CD14-positive monocyte (primary cell): ENCODE data around the gene KYNU. TPM values are rescaled to one million over a fixed set of nuclear protein-coding genes. Genes with fewer than 3 reads are reported as not detected.
A peak's percentile ranks its signal among the peaks of the same experiment; 100 is the strongest.
"Not testable (repeated sequence)": the region's sequence is repeated elsewhere in the genome, so short reads cannot be mapped to it uniquely, and the experiment has no call there.

Source experiments
- DNase-seq, 3 donors: peaks; one replicate each; pipeline ENCODE4 v3.0.0-alpha.2; 2011 to 2022
- H2AFZ ChIP-seq: 2 replicates; pipeline ENCODE4 v1.6.0; 2012; ENCODE audit warnings: mild to moderate bottlenecking, low read depth, low read length, inconsistent platforms; ENCODE audit not compliant: insufficient read depth, poor library complexity, severe bottlenecking
- H3K27ac ChIP-seq, 2 donors: 1 replicate in 1 of 2; 2 replicates in 1 of 2; pipeline ENCODE4 v1.5.1; 2012 to 2013; ENCODE audit warnings: low read length in 2 of 2, control low read depth in 1 of 2, inconsistent platforms in 1 of 2, low read depth in 1 of 2, mild to moderate bottlenecking in 1 of 2
- H3K27me3 ChIP-seq, 2 donors: one replicate each; pipeline versions ENCODE4 v1.6.0 to v1.6.1; 2011 to 2013; ENCODE audit warnings: low read length in 2 of 2; ENCODE audit not compliant: control insufficient read depth in 2 of 2, insufficient read depth in 2 of 2
- H3K36me3 ChIP-seq, 2 donors: replicated peaks in 1 of 2; 1 replicate in 1 of 2; 2 replicates in 1 of 2; pipeline versions ENCODE4 v1.5.1 to v1.6.1; 2012 to 2013; ENCODE audit warnings: low read length in 2 of 2, control low read depth in 1 of 2, inconsistent platforms in 1 of 2, mild to moderate bottlenecking in 1 of 2; ENCODE audit not compliant: insufficient read depth in 2 of 2, control insufficient read depth in 1 of 2
- H3K4me1 ChIP-seq, 2 donors: 1 replicate in 1 of 2; 2 replicates in 1 of 2; pipeline versions ENCODE4 v1.5.1 to v1.6.1; 2012 to 2013; ENCODE audit warnings: low read length in 2 of 2, control low read depth in 1 of 2, inconsistent platforms in 1 of 2, mild to moderate bottlenecking in 1 of 2, moderate library complexity in 1 of 2; ENCODE audit not compliant: insufficient read depth in 2 of 2, control insufficient read depth in 1 of 2
- H3K4me2 ChIP-seq: replicated peaks from 2 replicates; pipeline ENCODE3; 2012; ENCODE audit warnings: low read length, moderate library complexity, mild to moderate bottlenecking; ENCODE audit not compliant: poor library complexity, severe bottlenecking; ENCODE audit errors: extremely low read depth
- H3K4me3 ChIP-seq, 3 experiments: fragments of 200-600 bp in 1 of 3; sonication (generic) in 1 of 3; replicated peaks in 1 of 3; 1 replicate in 2 of 3; 2 replicates in 1 of 3; pipeline ENCODE4 v1.5.1; 2011 to 2013; ENCODE audit warnings: low read length in 3 of 3, mild to moderate bottlenecking in 3 of 3, control low read depth in 2 of 3, low read depth in 2 of 3, inconsistent platforms in 1 of 3, moderate library complexity in 1 of 3
- H3K79me2 ChIP-seq: 2 replicates; pipeline ENCODE4 v1.6.0; 2012; ENCODE audit warnings: mild to moderate bottlenecking, control low read depth, inconsistent platforms, low read length, moderate library complexity; ENCODE audit not compliant: insufficient read depth
- H3K9ac ChIP-seq: 2 replicates; pipeline ENCODE4 v1.6.0; 2017; ENCODE audit warnings: low read length, mild to moderate bottlenecking; ENCODE audit not compliant: insufficient read depth, poor library complexity, severe bottlenecking
- H3K9me3 ChIP-seq, 2 donors: replicated peaks in 1 of 2; 1 replicate in 1 of 2; 2 replicates in 1 of 2; pipeline versions ENCODE4 v1.5.1 to v1.6.1; 2012 to 2013; ENCODE audit warnings: low read length in 2 of 2, control low read depth in 1 of 2; ENCODE audit not compliant: control insufficient read depth in 1 of 2, insufficient read depth in 1 of 2
- H4K20me1 ChIP-seq: 2 replicates; pipeline ENCODE4 v1.6.0; 2012; ENCODE audit warnings: mild to moderate bottlenecking, low read length, control low read depth, moderate library complexity; ENCODE audit not compliant: insufficient read depth
- H3K27ac Mint-ChIP-seq, 7 donors: one replicate each; pipeline ENCODE4 v1.8.0; 2020; ENCODE audit warnings: mild to moderate bottlenecking in 7 of 7, mixed read lengths in 7 of 7, moderate library complexity in 6 of 7, inconsistent platforms in 2 of 7
- H3K27me3 Mint-ChIP-seq, 3 donors: one replicate each; pipeline ENCODE4 v1.8.0; 2021 to 2022; ENCODE audit warnings: low read depth in 3 of 3, mild to moderate bottlenecking in 3 of 3, mixed read lengths in 3 of 3, moderate library complexity in 3 of 3, inconsistent platforms in 1 of 3
- H3K36me3 Mint-ChIP-seq, 2 donors: one replicate each; pipeline ENCODE4 v1.8.0; 2020; ENCODE audit warnings: mixed read lengths in 2 of 2, inconsistent platforms in 1 of 2, mild to moderate bottlenecking in 1 of 2
- H3K4me1 Mint-ChIP-seq: one replicate; pipeline ENCODE4 v1.8.0; 2020; ENCODE audit warnings: mild to moderate bottlenecking, mixed read lengths
- H3K4me3 Mint-ChIP-seq, 2 donors: one replicate each; pipeline ENCODE4 v1.8.0; 2020; ENCODE audit warnings: mild to moderate bottlenecking in 2 of 2, mixed read lengths in 2 of 2, moderate library complexity in 1 of 2
- H3K9me3 Mint-ChIP-seq, 7 donors: one replicate each; pipeline ENCODE4 v1.8.0; 2020 to 2022; ENCODE audit warnings: mixed read lengths in 7 of 7, mild to moderate bottlenecking in 6 of 7, moderate library complexity in 6 of 7, inconsistent platforms in 2 of 7
- WGBS: methylation state at CpG from one replicate; pipeline ENCODE4 v1.1.5; 2013; ENCODE audit warnings: missing lambda C conversion rate; ENCODE audit not compliant: insufficient coverage; 5-methylcytosine and 5-hydroxymethylcytosine counted together
- intact Hi-C, 2 donors: fragments of 100-400 bp; cut with micrococcal nuclease; formaldehyde crosslinking; loops; one replicate each; pipeline versions ENCODE4 v1.15.0 to v1.15.1; 2023
- polyA plus RNA-seq, 3 donors: library from polyadenylated mRNA; depleted of rRNA in 1 of 3; unstranded in 2 of 3; stranded (reverse) in 1 of 3; fragments of 300-500 nt in 2 of 3; fragments of >200 nt in 1 of 3; fragmentation: Illumina TruSeq in 2 of 3; gene quantifications; 1 replicate in 2 of 3; 2 replicates in 1 of 3; pipeline ENCODE4 v1.2.3, GENCODE V29; 2012 to 2021
- TF ChIP-seq, protein P1 (sequence below): fragments of 200-600 bp; IDR thresholded peaks from one replicate; pipeline ENCODE4 v1.8.0; 2022; ENCODE audit warnings: antibody characterized with exemption, mild to moderate bottlenecking

Gene KYNU
- polyA plus RNA-seq, 3 donors, result 40.7 to 132 (median 131) TPM

DNA sequence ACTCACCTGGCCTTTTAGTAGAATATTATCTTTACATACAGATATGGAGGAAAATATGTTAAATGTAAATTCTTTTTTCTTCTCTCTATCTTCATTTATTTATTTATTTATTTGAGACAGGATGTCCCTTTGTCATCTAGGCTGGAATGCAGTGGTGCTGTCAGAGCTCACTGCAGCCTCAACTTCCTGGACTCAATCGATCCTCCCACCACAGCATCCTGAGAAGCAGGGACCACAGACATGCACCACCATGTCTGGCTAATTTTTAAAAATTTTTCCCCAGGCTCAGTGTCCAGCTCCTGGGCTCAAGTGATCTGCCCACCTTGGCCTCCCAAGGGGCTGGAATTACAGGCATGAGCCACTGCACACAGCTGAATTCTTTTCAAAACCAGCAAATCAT lies 20.3 kb downstream of the KYNU start:
- DNase-seq, result no peak
- peaks cover 86% of the 10 kb centered on the region for H3K79me2 ChIP-seq
- Mint-ChIP-seq H3K9me3 (peaks cover 0 to 10% (median 4%) of the 10 kb centered on the region in 7 donors), H3K36me3 (peaks cover 81 to 86% of the 10 kb centered on the region in 2 donors), H3K4me1 (peaks cover 5% of the 10 kb centered on the region), H3K4me3 (no peak overlapping the region), H3K27ac (peak overlapping the region in 3 of 7 donors; percentile 43 to 52 (median 46)), H3K27me3 (no peaks in the 10 kb centered on the region)
- no peaks in the 10 kb centered on the region for H3K4me1 ChIP-seq
- H2AFZ ChIP-seq, result no peak overlapping the region
- H3K27me3 ChIP-seq, result no peaks in the 10 kb centered on the region
- no peak overlapping the region for H3K9ac ChIP-seq
- intact Hi-C loops, result no loop called here
- no peak overlapping the region for H3K4me2 ChIP-seq
- H3K4me3 ChIP-seq, result no peak overlapping the region
- WGBS, result 0% methylated on average over 1 of the region's 1 CpG
- H3K36me3 ChIP-seq, result peaks cover 36 to 97% of the 10 kb centered on the region in 2 donors
- H4K20me1 ChIP-seq, result peaks cover 100% of the 10 kb centered on the region
- TF ChIP-seq, protein P1, sequence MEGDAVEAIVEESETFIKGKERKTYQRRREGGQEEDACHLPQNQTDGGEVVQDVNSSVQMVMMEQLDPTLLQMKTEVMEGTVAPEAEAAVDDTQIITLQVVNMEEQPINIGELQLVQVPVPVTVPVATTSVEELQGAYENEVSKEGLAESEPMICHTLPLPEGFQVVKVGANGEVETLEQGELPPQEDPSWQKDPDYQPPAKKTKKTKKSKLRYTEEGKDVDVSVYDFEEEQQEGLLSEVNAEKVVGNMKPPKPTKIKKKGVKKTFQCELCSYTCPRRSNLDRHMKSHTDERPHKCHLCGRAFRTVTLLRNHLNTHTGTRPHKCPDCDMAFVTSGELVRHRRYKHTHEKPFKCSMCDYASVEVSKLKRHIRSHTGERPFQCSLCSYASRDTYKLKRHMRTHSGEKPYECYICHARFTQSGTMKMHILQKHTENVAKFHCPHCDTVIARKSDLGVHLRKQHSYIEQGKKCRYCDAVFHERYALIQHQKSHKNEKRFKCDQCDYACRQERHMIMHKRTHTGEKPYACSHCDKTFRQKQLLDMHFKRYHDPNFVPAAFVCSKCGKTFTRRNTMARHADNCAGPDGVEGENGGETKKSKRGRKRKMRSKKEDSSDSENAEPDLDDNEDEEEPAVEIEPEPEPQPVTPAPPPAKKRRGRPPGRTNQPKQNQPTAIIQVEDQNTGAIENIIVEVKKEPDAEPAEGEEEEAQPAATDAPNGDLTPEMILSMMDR, result no peak
- H3K9me3 ChIP-seq, result no peaks in the 10 kb centered on the region
- no peak overlapping the region for H3K27ac ChIP-seq

DNA sequence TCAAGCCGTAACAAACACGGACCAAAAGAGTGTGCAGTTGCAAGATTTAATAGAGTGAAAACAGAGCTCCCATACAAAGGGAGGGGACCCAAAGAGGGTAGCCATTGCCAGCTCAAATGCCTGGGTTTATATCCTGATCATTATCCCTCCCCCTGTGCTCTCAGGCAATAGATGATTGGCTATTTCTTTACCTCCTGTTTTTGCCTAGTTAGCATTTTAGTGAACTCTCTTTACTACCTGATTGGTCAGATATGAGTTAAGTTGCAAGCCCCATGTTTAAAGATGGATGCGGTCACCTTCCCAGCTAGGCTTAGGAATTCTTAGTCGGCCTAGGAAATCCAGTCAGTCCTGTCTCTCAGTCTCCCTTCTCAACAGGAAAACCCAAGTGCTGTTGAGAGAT lies 22.9 kb downstream of the KYNU start:
- H3K27me3 Mint-ChIP-seq, H3K4me1 Mint-ChIP-seq, intact Hi-C loops, H3K9me3 ChIP-seq, H3K4me3 ChIP-seq, H3K27ac ChIP-seq, H3K4me2 ChIP-seq, H3K4me3 Mint-ChIP-seq, H3K4me1 ChIP-seq, H3K9ac ChIP-seq, H2AFZ ChIP-seq, DNase-seq, H3K9me3 Mint-ChIP-seq, H3K27me3 ChIP-seq: not testable (repeated sequence)
- no CpG with 5 or more reads among the region's 4 CpGs for WGBS
- Histone ChIP-seq H3K79me2 (peaks cover 86% of the 10 kb centered on the region), H4K20me1 (peaks cover 100% of the 10 kb centered on the region), H3K36me3 (peaks cover 14 to 95% of the 10 kb centered on the region in 2 donors)
- H3K27ac Mint-ChIP-seq, result peak overlapping the region in 2 of 7 donors; percentile 37 to 66
- peaks cover 72 to 84% of the 10 kb centered on the region in 2 donors for H3K36me3 Mint-ChIP-seq
